Measurements from ENCODE around the gene LEFTY1. TPM values are rescaled to one million over a fixed set of nuclear protein-coding genes. Genes with fewer than 3 reads are reported as not detected.
"Not testable (repeated sequence)": the region's sequence is repeated elsewhere in the genome, so short reads cannot be mapped to it uniquely, and the experiment has no call there.

The LEFTY1 gene
- total RNA-seq (0.83 TPM in 1 of 2 replicates, not detected in the other), polyA plus RNA-seq (0.25 TPM in 1 of 2 replicates, not detected in the other)

DNA sequence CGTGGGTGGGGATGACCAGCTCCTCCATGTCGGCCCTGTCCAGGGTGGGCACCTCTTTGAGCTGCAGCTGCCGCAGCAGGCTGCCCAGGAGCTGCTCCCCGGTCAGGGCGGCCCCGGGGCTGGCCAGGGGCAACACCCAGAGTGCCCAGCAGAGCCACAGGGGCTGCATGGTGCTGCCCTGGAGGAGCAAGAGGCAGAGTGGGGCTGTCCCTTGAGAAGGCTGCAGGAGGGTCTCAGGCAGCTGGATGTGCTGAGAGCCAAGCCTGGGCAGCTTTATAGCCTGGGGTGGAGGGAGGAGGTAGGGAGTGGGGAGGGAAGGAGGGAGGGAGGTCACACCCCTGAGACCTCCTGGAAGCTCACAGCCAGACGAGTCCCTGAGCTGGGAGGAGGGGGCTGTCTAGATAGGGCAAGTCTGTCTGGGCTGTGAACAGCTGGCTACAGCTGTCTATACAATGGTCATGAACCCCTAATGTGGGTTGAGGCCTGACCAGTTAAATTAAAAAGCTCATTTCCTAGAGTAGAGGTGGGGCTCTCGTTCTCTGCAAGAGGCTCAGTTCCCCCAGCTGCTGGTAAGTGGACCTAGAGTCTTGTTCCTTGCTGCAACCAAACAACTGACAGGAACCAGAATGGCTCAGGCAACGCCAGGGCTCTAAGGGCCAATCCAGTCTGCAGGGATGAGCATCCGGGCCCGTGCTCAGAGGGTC is at the start of gene LEFTY1:
LEFTY1 (minus strand) TSS at position 249 of the 704 bp plus-strand sequence; CDS start at position 169, 80 bp downstream.
- no peak within 1 kb of the TSS for H3K27ac ChIP-seq
- H3K4me1 ChIP-seq (ENCODE audit: low read depth), result no peaks in the 10 kb centered on the region
- H3K4me3 ChIP-seq, result no peak within 1 kb of the TSS
- DNase-seq (ENCODE audit: low read depth in 1 of 2, low spot score in 1 of 2), result peak in 1 of 2 donors; percentile 6
- TF ChIP-seq, protein P1, sequence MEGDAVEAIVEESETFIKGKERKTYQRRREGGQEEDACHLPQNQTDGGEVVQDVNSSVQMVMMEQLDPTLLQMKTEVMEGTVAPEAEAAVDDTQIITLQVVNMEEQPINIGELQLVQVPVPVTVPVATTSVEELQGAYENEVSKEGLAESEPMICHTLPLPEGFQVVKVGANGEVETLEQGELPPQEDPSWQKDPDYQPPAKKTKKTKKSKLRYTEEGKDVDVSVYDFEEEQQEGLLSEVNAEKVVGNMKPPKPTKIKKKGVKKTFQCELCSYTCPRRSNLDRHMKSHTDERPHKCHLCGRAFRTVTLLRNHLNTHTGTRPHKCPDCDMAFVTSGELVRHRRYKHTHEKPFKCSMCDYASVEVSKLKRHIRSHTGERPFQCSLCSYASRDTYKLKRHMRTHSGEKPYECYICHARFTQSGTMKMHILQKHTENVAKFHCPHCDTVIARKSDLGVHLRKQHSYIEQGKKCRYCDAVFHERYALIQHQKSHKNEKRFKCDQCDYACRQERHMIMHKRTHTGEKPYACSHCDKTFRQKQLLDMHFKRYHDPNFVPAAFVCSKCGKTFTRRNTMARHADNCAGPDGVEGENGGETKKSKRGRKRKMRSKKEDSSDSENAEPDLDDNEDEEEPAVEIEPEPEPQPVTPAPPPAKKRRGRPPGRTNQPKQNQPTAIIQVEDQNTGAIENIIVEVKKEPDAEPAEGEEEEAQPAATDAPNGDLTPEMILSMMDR (IDR thresholded peaks at IDR 0.05; ENCODE audit: low read depth, low read length), result no peak
- H3K27me3 ChIP-seq, result no peaks in the 10 kb centered on the region
- no peaks in the 10 kb centered on the region for H3K36me3 ChIP-seq
- no peaks in the 10 kb centered on the region for H3K9me3 ChIP-seq (ENCODE audit: low read depth)

- Histone ChIP-seq H3K4me1 (ENCODE audit: low read depth) (peaks cover 16% of the 10 kb centered on the region), H3K27ac (no peak overlapping the region), H3K4me3 (no peak overlapping the region), H3K9me3 (ENCODE audit: low read depth) (no peaks in the 10 kb centered on the region), H3K27me3 (no peaks in the 10 kb centered on the region), H3K36me3 (no peaks in the 10 kb centered on the region)
- TF ChIP-seq, protein P1 (IDR thresholded peaks at IDR 0.05; ENCODE audit: low read depth, low read length), result no peak
- DNase-seq (ENCODE audit: low read depth in 1 of 2, low spot score in 1 of 2), result no peak
Observed at GRCh38 chr1:225937048-225937968, 48.4 kb upstream of the LEFTY1 start.

GRCh38 chr1:225936523-225936922 is 47.6 kb upstream of the LEFTY1 start:
- TF ChIP-seq, protein P1 (IDR thresholded peaks at IDR 0.05; ENCODE audit: low read depth, low read length), result no peak
- no peak for DNase-seq (ENCODE audit: low read depth in 1 of 2, low spot score in 1 of 2)
- Histone ChIP-seq H3K36me3 (no peaks in the 10 kb centered on the region), H3K4me1 (ENCODE audit: low read depth) (peaks cover 11% of the 10 kb centered on the region), H3K9me3 (ENCODE audit: low read depth) (no peaks in the 10 kb centered on the region), H3K4me3 (no peak overlapping the region), H3K27ac (no peak overlapping the region), H3K27me3 (no peaks in the 10 kb centered on the region)

GRCh38 chr1:225936086-225936485 is 47.1 kb upstream of the LEFTY1 start:
- H3K27ac ChIP-seq; H3K9me3 ChIP-seq (ENCODE audit: low read depth); H3K36me3 ChIP-seq; H3K4me3 ChIP-seq; H3K4me1 ChIP-seq (ENCODE audit: low read depth); H3K27me3 ChIP-seq; DNase-seq (ENCODE audit: low read depth in 1 of 2, low spot score in 1 of 2): not testable (repeated sequence)

DNA sequence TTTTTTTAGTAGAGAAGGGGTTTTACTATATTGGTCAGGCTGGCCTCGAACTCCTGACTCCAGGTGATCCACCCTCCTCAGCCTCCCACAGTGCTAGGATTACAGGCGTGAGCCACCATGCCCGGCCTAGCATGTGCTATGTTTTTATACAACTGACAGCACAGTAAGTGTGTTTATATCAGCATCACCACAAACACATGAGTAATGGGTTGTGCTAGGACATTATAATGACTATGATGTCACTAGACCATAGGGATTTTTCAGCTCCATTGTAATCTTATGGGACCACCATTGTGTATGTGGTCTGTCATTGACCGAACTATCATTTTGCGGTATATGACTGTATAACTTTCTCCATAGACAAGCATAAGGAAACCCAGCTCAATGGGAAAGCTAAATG is 45.8 kb upstream of the LEFTY1 start:
- H3K27me3 ChIP-seq, result no peaks in the 10 kb centered on the region
- DNase-seq (ENCODE audit: low read depth in 1 of 2, low spot score in 1 of 2), result no peak
- no peak overlapping the region for H3K27ac ChIP-seq
- TF ChIP-seq, protein P1 (IDR thresholded peaks at IDR 0.05; ENCODE audit: low read depth, low read length), result no peak
- no peak overlapping the region for H3K4me3 ChIP-seq
- H3K9me3 ChIP-seq (ENCODE audit: low read depth), result no peaks in the 10 kb centered on the region
- no peaks in the 10 kb centered on the region for H3K4me1 ChIP-seq (ENCODE audit: low read depth)
- no peaks in the 10 kb centered on the region for H3K36me3 ChIP-seq
